GM18502 (cell line): ENCODE results near the gene MXRA8.
"Not testable (repeated sequence)": the region's sequence is repeated elsewhere in the genome, so short reads cannot be mapped to it uniquely, and the experiment has no call there.

ENCODE experiments used
- ATAC-seq: cut with Tn5 transposase; IDR thresholded peaks from one replicate; pipeline ENCODE4 v1.9.1; 2021; ENCODE audit warnings: mild to moderate bottlenecking; ENCODE audit not compliant: unreplicated experiment, poor library complexity

MXRA8 gene

GRCh38 chr1:1370771-1371300, 12.5 kb upstream of the MXRA8 start:
- ATAC-seq: no peak

- ATAC-seq: not testable (repeated sequence)
Measured at GRCh38 chr1:1370094-1370493, 11.7 kb upstream of the MXRA8 start.

GRCh38 chr1:1367315-1367714, 9.0 kb upstream of the MXRA8 start:
- ATAC-seq: no peak

- ATAC-seq: no peak
Measured at GRCh38 chr1:1366699-1367066, 8.3 kb upstream of the MXRA8 start.

- ATAC-seq: no peak
Measured at GRCh38 chr1:1365875-1366698, 7.7 kb upstream of the MXRA8 start.

- no peak for ATAC-seq
Measured at GRCh38 chr1:1364266-1364665, 5.9 kb upstream of the MXRA8 start.

- no peak for ATAC-seq
Measured at GRCh38 chr1:1361982-1362423, 3.6 kb upstream of the MXRA8 start.

GRCh38 chr1:1361233-1361981, 3.1 kb upstream of the MXRA8 start:
- ATAC-seq: no peak

- ATAC-seq: no peak
Measured at GRCh38 chr1:1360506-1361169, 2.3 kb upstream of the MXRA8 start.

- no peak for ATAC-seq
Measured at GRCh38 chr1:1359664-1360468, 1.5 kb upstream of the MXRA8 start.

- ATAC-seq: no peak
Measured at GRCh38 chr1:1359308-1359663, 931 bp upstream of the MXRA8 start.

- ATAC-seq: no peak
Measured at GRCh38 chr1:1357871-1358432, 403 bp downstream of the MXRA8 start.

- ATAC-seq: no peak
Measured at GRCh38 chr1:1356796-1357401, 1.5 kb downstream of the MXRA8 start.

GRCh38 chr1:1356166-1356795, 2.1 kb downstream of the MXRA8 start:
- no peak for ATAC-seq

GRCh38 chr1:1355416-1355815, 2.9 kb downstream of the MXRA8 start:
- ATAC-seq: no peak

- ATAC-seq: no peak
Measured at GRCh38 chr1:1354271-1355247, 3.8 kb downstream of the MXRA8 start.

GRCh38 chr1:1353389-1354151, 4.8 kb downstream of the MXRA8 start:
- no peak for ATAC-seq
